ENCODE measurements around the gene COL10A1.
"Not testable (repeated sequence)": the region's sequence is repeated elsewhere in the genome, so short reads cannot be mapped to it uniquely, and the experiment has no call there.

Gene COL10A1

DNA sequence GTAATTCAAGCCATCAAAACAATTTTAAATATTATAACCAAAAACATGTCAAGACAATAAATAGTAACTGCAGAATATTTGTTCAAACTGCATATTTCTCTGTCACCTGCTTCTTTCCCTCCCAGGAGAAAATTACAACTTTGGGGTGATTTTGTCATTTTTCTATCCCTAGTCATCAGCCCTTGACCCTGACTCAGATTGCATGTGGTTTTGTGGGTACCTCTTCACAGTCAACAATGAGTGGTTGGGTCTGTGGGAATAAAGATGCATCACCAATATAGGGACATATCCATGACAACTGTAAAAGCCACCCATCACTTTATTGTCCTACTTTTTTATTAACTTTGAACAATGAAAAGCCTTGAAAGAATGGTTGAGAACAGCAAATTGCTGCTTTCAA lies 7.3 kb downstream of the COL10A1 start:
- no peak for DNase-seq

- no peak for DNase-seq
Observed at GRCh38 chr6:116115781-116116180, 10.2 kb downstream of the COL10A1 start.

GRCh38 chr6:116113386-116113785 lies 12.5 kb downstream of the COL10A1 start:
- DNase-seq = no peak

- DNase-seq = no peak
Observed at GRCh38 chr6:116111552-116112528, 14.1 kb downstream of the COL10A1 start.

GRCh38 chr6:116108836-116109235 lies 17.1 kb downstream of the COL10A1 start:
- no peak for DNase-seq

DNA sequence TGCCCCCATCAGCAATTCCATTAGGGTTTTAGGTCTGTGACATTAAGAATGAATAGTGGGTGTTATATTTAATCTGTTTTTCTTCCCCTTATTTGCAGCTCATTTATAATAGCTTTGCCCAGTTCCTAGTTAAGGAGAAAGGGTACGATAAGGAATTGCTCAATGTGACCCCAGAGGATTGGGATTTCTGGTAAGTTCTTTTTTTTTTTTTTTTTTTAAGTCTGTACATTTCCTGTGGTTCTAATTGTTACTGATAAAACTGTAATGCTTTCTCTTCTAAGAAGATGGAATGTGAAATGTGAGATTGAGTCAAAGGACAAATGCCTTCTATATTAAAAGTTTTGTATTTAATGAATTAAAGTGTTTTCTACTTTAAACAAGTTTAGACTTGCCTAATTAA lies 19.8 kb downstream of the COL10A1 start:
- DNase-seq = no peak

DNA sequence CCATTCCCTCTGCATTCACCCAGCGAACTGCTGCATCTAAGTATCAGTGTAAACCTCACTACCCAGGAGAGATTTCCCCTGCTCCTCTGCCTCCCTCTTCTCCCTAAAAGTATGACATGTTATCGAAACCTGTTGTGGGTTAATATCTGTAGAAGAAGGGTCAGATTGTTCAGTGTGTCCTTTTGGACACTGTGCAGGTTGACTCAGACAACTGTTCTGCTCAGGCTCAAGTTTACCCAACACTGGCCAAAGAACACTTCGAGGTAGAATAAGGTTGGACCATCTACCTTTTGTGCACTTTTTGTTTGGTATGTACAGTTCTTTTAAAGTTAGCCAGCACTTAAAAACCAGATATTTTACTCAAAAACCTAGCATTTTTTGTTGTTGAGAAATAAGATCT lies 20.7 kb downstream of the COL10A1 start:
- DNase-seq = no peak

DNA sequence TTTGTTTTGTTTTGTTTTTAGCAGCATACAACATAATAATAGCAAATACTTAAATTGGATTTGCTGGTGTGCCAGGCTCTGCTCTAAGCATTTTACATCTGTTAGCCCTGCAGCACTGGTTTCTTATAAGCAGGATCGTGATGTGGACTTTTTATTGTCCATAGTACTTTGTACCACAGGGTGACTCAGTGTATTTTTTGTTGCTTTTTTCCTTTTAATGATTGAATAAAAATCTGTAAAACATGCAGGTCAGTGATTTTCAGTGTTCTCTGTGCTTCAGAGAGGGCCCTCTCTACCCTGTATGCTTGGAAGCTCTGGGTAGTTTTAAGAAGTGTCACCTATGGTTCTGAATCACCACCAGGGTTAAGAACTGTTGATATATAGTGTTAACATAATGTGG lies 21.3 kb downstream of the COL10A1 start:
- no peak for DNase-seq

GRCh38 chr6:116102873-116103272 lies 23.1 kb downstream of the COL10A1 start:
- no peak for DNase-seq

- DNase-seq = no peak
Observed at GRCh38 chr6:116101790-116102189, 24.1 kb downstream of the COL10A1 start.

GRCh38 chr6:116101302-116101718 lies 24.6 kb downstream of the COL10A1 start:
- no peak for DNase-seq

- DNase-seq = peak; percentile 54
Observed at GRCh38 chr6:116100419-116101301, 25.3 kb downstream of the COL10A1 start, which contains the start of gene NT5DC1. Gene NT5DC1 (plus strand): TSS chr6:116100853. CDS start chr6:116100931, 78 bp downstream.

GRCh38 chr6:116099036-116099435 lies 26.9 kb downstream of the COL10A1 start:
- no peak for DNase-seq

- DNase-seq = no peak
Observed at GRCh38 chr6:116096979-116097816, 28.7 kb downstream of the COL10A1 start.

DNA sequence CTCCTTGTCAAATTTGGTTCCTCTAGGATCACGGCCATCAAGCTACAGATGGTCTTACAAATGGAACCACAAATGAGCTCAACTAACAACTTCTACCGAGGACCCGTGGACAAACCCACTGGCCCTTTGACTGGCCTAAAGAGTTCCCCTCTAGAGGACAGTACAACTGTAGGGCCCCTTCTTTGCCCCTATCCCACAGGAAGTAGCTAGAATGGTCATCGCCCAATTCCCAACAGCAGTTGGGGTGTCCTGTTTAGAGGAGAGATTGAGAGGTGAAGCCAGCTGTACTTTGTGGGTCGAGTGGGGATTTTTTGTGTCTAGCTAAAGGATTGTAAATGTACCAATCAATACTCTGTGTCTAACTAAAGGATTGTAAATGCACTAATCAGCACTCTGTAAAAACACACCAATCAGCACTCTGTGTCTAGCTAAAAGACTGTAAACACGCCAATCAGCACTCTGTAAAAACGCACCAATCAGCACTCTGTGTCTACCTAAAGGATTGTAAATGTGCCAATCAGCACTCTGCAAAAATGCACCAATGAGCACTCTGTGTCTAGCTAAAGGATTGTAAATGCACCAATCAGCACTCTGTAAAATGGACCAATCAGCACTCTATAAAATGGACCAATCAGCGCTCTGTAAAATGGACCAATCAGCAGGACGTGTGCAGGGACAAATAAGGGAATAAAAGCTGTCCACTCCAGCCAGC lies 29.7 kb downstream of the COL10A1 start:
- not testable (repeated sequence) for DNase-seq

DNA sequence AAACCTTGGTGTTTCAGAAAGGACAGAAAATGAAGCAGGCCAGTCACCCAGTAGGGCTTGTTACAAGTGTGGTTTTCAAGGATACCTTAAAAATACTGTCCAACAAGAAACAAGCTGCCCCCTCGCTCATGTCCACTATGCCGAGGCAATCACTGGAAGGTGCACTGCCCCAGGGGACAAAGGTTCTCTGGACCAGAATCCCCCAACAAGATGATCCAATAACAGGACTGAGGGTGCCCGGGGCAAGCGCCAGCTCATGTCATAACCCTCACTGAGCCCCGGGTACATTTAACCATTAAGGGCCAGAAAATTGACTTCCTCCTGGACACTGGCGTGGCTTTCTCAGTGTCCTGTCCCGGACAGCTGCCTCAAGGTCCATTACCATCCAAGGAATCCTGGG lies 31.9 kb downstream of the COL10A1 start:
- no peak for DNase-seq

DNA sequence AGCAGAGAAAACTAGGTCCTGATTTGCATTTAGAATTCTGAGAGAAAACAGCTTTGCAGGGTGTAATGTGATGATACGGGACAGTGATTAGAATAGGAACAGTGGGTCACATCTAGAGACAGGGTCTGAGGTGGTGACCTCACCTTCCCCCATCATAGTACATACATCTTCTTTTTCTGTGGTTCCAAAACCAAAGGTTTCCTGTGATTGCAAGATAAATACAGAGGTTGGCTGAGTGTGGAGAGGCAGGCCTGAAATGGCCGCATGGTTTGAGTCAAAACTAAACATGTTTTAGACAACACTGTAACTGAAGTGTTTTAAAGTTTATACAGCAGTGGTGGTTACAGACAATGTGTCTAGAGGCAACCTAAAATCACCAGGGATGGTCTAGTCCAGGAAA lies 35.7 kb downstream of the COL10A1 start:
- DNase-seq = no peak

- DNase-seq = no peak
Observed at GRCh38 chr6:116088946-116089345, 37.0 kb downstream of the COL10A1 start.

- DNase-seq = no peak
Observed at GRCh38 chr6:116087437-116088027, 38.4 kb downstream of the COL10A1 start.

DNA sequence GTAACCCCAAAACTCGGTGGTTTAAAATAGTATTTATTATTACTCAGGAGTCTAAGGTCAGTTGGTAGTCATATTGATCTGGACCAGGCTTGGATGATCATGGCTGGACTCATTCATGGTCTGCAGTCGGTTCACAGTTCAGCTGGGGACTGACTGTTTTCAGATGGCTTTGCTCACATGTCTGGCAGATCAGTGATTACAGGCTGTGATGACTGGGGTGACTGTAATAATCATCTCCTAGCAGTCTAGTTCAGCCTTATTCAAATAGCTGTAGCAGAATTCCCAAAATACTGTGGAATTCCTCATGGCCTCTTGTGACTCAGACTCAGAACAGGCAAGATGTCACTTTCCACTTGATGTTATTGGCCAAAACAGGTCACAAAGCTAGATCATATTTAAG lies 41.6 kb downstream of the COL10A1 start:
- no peak for DNase-seq

GRCh38 chr6:116083052-116083451 lies 42.9 kb downstream of the COL10A1 start:
- no peak for DNase-seq

DNA sequence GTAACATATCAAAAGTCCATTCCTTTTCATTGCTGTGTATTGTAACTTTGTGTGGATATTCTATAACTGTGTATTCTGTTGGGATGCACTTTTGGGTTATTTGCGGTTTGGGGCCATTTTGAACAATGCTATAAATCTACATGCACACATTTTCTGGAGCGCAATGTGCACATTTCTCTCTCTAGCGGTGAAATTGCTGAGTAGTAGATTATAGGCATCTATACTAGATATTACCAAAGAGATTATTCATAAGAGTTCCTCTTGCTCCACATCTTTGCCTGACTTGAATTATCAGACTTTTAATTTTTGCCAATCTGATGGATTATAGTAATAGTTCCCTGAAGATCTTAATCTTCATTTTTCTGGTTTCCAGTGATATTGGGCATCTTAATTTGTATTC lies 47.0 kb downstream of the COL10A1 start:
- no peak for DNase-seq
